Measurements from ENCODE around the gene SPEG. TPM values are rescaled to one million over a fixed set of nuclear protein-coding genes. Genes with fewer than 3 reads are reported as not detected.

Gene SPEG
- total RNA-seq, 2 donors from 2014 or later = 2.9 to 3.6 TPM

DNA sequence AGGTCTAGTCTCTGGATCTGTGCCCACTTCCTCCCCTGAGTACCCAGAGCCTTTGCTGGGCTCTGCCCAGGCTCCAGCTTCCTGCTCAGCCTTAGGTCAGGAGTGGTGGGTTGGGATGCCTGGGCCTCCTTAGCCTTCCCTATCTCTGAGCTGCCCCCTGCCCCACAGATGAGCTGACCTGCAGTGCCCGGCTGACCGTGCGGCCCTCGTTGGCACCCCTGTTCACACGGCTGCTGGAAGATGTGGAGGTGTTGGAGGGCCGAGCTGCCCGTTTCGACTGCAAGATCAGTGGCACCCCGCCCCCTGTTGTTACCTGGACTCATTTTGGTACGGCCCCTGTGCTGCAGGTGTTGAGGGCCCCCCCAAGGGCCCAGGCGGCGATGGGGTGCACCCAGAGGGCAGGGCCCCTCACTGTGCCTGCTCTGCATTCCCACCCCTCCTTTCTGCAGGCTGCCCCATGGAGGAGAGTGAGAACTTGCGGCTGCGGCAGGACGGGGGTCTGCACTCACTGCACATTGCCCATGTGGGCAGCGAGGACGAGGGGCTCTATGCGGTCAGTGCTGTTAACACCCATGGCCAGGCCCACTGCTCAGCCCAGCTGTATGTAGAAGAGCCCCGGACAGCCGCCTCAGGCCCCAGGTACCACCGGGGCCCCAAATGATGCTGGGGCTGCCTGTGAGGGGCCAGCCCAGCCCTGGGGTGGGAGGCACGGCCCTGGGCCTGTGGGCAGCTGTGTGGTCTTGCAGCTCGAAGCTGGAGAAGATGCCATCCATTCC lies 34.0 kb downstream of the SPEG start:
- intact Hi-C loops (cut with DNase I) = no loop called here
- 86 to 95% methylated on average over 13 to 23 of the region's 23 CpGs for WGBS, 2 donors
- DNase-seq = no peak

DNA sequence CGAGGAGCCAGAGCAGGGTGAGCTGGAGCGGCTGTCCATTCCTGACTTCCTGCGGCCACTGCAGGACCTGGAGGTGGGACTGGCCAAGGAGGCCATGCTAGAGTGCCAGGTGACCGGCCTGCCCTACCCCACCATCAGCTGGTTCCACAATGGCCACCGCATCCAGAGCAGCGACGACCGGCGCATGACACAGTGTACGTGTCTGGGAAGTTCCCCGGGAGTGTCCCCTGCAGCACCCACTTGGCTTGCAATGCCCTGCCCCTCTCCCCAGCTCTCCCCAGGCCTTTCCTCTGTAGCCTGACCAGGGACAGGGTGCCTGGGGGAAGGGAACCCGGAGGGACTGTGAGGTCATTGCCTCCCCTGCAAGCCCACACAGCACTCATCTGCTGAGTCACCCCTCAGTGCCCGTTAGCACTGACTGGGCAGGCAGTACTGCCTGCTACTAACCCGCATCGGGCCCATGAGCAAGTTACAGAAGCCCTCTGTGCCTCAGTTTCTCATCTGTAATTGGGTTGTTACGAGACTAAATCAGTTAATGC lies 34.6 kb downstream of the SPEG start:
- no peak overlapping the region for H3K4me3 ChIP-seq
- no peak overlapping the region for H3K27ac ChIP-seq
- TF ChIP-seq, protein P1, sequence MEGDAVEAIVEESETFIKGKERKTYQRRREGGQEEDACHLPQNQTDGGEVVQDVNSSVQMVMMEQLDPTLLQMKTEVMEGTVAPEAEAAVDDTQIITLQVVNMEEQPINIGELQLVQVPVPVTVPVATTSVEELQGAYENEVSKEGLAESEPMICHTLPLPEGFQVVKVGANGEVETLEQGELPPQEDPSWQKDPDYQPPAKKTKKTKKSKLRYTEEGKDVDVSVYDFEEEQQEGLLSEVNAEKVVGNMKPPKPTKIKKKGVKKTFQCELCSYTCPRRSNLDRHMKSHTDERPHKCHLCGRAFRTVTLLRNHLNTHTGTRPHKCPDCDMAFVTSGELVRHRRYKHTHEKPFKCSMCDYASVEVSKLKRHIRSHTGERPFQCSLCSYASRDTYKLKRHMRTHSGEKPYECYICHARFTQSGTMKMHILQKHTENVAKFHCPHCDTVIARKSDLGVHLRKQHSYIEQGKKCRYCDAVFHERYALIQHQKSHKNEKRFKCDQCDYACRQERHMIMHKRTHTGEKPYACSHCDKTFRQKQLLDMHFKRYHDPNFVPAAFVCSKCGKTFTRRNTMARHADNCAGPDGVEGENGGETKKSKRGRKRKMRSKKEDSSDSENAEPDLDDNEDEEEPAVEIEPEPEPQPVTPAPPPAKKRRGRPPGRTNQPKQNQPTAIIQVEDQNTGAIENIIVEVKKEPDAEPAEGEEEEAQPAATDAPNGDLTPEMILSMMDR (IDR thresholded peaks at IDR 0.05) = no peak
- TF ChIP-seq POLR2A (IDR thresholded peaks at IDR 0.05) = no peak
- H3K4me1 ChIP-seq = no peaks in the 10 kb centered on the region
- H3K27me3 ChIP-seq = no peaks in the 10 kb centered on the region
- 87 to 89% methylated on average over 12 to 16 of the region's 16 CpGs for WGBS, 2 donors
- no peaks in the 10 kb centered on the region for H3K9me3 ChIP-seq
- DNase-seq = no peak
- intact Hi-C loops (cut with DNase I) = no loop called here
- H3K36me3 ChIP-seq (replicated peaks in 1 of 2; ENCODE audit: insufficient read depth in 1 of 2, low read depth in 2 of 2) = no peaks in the 10 kb centered on the region
- ATAC-seq = no peak

More for the DNA sequence above, 34.0 kb downstream of the SPEG start:
- H3K4me3 ChIP-seq = no peak overlapping the region
- no peak for ATAC-seq
- H3K4me1 ChIP-seq = no peaks in the 10 kb centered on the region
- H3K36me3 ChIP-seq (replicated peaks in 1 of 2; ENCODE audit: insufficient read depth in 1 of 2, low read depth in 2 of 2) = no peaks in the 10 kb centered on the region
- no peaks in the 10 kb centered on the region for H3K9me3 ChIP-seq
- TF ChIP-seq, protein P1 (IDR thresholded peaks at IDR 0.05) = no peak
- TF ChIP-seq POLR2A (IDR thresholded peaks at IDR 0.05) = no peak
- no peak overlapping the region for H3K27ac ChIP-seq
- H3K27me3 ChIP-seq = no peaks in the 10 kb centered on the region

DNA sequence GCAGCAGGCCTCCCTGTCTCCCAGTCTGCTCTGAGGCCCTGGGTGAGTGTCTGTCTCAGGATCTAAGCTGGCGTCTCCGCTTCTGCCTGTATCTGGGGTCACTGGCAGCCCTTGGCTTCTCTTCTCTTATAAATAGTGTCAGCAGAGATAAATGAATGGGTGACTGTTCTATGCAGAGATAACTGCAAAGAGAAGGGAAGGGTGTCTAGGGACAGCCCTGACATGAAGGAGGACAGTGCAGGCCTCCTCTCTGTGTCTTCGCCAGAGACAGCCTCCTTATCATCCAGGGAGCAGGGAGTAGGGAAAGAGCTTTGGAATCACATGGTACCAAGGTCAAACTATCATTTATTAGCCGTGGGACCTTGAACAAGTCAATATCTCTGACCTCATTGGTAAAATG lies 35.8 kb downstream of the SPEG start:
- Histone ChIP-seq H3K27ac (no peak overlapping the region), H3K4me1 (no peaks in the 10 kb centered on the region), H3K27me3 (no peaks in the 10 kb centered on the region), H3K9me3 (no peaks in the 10 kb centered on the region), H3K4me3 (no peak overlapping the region), H3K36me3 (replicated peaks in 1 of 2; ENCODE audit: insufficient read depth in 1 of 2, low read depth in 2 of 2) (no peaks in the 10 kb centered on the region)
- no peak for DNase-seq
- TF ChIP-seq, protein P1 (IDR thresholded peaks at IDR 0.05) = no peak
- no peak for TF ChIP-seq POLR2A (IDR thresholded peaks at IDR 0.05)
- no peak for ATAC-seq
- intact Hi-C loops (cut with DNase I) = no loop called here
- 53 to 69% methylated on average over 4 of the region's 4 CpGs for WGBS, 2 donors

DNA sequence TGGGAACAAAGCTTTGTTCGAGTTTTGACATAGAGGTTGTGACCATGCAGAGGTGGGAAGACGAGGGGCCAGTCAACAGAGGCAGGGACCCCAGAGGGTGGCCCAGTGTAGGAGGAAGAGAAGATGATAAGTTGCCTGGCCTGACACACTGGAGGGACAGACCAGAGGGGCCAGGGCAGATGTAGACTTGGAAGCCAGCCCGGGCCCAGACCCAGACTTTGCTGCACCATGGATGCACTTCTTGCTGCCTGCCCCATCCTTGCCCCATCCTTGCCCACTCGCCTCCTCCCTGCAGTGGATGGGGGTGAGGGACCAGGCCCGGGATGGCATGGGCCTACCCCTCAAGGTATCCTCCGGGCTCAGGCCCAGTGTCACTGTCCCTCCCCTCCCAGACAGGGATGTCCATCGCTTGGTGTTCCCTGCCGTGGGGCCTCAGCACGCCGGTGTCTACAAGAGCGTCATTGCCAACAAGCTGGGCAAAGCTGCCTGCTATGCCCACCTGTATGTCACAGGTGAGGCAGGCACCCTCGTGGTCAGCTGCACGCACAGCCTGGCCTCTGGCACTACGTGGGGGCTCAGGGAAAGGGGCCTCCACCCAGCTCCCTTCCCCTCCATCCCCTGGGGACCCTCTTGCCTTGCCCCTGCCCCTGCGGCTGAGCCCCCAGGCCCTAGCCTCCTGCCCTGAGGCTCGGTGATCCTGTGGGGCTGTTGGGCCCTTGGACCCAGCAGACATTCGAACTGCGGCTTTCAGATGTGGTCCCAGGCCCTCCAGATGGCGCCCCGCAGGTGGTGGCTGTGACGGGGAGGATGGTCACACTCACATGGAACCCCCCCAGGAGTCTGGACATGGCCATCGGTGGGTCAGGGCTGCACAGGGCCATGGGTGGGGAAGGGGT lies 37.1 kb downstream of the SPEG start:
- no peak for DNase-seq
- no peak overlapping the region for H3K27ac ChIP-seq
- WGBS, 2 donors = 81 to 84% methylated on average over 14 to 20 of the region's 22 CpGs
- no peaks in the 10 kb centered on the region for H3K4me1 ChIP-seq
- ATAC-seq = no peak
- no peaks in the 10 kb centered on the region for H3K27me3 ChIP-seq
- no peaks in the 10 kb centered on the region for H3K9me3 ChIP-seq
- intact Hi-C loops (cut with DNase I) = no loop called here
- no peak overlapping the region for H3K4me3 ChIP-seq
- H3K36me3 ChIP-seq (replicated peaks in 1 of 2; ENCODE audit: insufficient read depth in 1 of 2, low read depth in 2 of 2) = no peaks in the 10 kb centered on the region
- no peak for TF ChIP-seq POLR2A (IDR thresholded peaks at IDR 0.05)
- TF ChIP-seq, protein P1 (IDR thresholded peaks at IDR 0.05) = no peak

Measured in body of pancreas (tissue), 4 donors.